Stimulated activated naive CD4-positive, alpha-beta T cell treated with Interleukin-2 at 50 U/mL for 16 hours (primary cell): ENCODE data around the gene NFILZ.

Source experiments
- DNase-seq: peaks from one replicate; lab custom pipeline; 2025; lab: John Stamatoyannopoulos, UW

The NFILZ gene, protein sequence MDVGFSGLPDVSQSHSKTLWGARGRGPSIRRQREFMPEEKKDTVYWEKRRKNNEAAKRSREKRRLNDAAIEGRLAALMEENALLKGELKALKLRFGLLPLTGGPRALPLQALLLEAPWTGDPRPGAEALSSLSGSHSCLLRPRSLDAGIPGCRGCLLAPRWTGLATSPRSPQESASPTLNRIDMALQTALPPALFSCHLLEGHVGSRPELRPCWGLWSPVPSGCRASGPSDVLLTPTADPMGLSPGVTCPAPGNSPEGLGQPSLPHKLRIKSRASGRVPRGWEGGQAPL

DNA sequence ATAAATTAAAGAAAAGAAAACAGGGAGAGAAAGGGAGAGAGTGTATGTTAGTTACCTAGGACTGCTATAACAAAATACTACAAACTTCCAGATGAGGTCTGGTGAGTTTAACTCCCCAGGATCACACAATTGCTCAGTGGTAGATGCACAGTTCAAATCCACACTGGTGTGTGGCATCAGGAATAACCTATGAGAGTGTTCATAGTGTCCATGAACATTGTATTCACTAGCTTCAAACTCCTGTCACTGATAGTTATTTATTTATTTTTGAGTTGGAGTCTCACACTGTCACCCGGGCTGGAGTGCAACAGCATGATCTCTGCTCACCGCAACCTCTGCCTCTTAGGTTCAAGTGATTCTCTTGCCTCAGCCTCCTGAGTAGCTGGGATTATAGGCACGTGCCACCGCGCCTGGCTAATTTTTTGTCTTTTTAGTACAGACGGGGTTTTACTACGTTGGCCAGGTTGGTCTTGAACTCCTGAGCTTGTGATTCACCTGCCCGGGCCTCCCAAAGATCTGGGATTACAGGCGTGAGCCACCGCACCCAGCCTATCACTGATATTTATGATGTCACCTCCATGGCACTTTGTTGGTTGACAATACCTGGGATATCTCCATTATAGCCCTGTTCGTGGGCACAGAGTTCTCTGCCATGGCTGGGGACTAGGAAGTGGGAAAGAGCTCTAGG lies at the start of gene NFILZ:
NFILZ (plus strand) TSS at position 638 of the 688 bp plus-strand sequence. CDS start 46,133 bp downstream, outside the sequence.
- DNase-seq: no peak

DNA sequence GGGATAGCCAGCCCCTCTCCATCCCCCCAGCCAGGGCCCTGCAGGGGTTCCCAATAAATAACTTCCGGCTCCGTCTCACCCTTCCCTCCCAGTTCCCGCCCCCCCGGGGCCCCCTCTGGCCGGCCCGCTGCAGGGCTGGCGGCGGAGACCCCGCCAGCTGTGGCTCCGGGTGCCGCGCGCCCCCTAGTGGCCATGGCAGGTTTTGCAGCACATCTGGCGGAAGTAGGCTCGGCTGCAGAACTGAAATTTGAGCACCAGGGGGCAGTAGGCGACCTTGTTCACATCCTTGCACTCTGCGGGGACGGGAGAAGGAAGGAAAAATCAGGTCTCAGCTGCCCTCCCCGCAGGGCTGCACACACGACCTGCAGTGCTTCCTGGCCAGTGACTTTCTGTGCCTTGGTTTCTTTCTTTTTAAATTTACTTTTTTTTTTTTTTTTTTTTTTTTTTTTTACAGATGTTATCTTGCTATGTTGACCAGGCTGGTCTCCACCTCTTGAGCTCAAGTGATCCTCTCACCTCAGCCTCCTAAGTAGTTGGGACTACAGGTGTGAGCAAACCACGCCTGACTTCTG lies 49.6 kb upstream of the NFILZ start:
- peak; percentile 74 for DNase-seq

DNA sequence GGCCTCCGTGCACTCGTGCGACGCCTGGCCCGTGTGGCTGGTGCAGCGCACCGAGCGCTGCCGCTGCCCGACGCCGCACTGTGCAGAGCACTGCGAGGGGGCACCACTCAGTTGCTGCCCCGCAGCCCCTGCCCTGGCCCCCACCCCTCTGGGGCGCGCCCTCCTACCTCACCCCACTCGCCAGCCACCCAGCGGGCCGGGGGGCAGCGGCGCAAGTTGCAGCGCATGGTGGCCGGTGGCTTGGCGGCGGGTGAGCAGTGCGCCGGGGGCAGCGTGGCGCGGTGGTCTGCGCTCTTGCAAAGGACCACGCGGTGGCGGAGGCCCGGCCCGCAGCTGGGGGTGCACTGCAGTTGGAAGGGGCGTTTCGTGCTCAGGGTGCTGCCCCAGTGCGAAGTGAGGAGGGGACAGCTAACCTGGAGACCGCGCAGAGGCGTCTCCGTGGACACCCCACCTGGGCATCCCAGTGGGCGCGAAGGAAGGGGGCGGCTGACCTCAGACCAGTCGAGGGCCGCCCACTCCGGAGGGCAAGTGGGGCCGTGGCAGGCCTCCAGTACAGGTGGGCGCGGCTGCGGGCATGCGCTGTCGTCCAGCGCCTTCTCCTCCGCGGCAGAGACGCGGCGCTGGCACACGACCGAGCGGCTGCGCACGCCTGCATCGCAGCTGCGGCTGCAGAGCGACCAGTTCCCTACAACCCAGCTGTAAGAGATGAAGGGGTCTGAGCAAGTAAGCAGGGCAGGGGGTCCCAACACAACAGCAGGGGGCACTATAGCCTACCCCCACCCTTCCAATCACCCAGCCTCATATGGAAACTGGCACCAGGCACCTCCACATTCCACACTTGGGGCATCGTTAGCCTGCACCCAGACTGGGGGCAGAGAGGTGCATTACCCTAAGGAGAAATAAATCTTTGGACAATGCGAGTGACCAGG lies 45.2 kb upstream of the NFILZ start:
- DNase-seq: no peak

DNA sequence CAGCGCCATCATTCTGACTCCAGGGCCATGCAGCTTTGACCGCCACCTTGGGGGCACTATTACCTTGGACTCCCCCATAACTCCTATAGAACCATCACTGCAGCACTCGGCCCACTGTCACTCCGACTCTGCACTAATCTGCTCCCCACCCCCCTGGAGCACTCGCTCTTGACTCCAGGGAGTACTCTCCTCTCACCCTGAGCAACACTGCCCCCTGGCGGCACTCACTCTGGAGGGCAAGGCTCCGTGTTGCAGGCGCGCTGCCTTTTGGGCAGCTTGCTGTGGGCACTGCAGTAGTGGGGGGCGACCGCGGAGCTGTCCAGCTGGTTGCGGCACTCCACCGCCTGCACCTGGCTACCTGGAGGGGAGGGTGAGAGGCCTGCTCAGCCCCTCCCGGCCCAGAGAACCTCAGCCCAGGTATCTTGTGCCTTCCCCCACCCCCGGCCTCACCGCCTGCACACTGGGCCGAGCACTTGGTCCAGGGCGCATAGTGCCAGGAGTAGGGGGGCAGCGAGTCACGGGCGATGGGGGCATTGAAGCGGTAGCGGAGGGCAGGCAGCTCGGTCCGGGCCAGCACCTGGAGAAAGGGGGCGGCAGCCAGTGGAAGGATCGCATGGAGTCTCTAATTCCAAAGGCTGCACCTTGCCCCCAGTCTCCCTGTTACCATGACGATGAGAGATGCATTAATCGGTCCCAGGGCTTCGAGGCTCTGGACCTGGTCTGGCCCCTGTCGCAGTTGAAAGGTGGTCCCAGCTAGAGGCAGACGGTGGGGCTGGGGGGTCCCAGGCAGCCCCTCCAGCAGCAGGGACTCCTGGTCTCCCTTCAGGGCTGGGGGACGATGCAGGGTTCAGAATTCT lies 44.3 kb upstream of the NFILZ start:
- DNase-seq: peak; percentile 64

DNA sequence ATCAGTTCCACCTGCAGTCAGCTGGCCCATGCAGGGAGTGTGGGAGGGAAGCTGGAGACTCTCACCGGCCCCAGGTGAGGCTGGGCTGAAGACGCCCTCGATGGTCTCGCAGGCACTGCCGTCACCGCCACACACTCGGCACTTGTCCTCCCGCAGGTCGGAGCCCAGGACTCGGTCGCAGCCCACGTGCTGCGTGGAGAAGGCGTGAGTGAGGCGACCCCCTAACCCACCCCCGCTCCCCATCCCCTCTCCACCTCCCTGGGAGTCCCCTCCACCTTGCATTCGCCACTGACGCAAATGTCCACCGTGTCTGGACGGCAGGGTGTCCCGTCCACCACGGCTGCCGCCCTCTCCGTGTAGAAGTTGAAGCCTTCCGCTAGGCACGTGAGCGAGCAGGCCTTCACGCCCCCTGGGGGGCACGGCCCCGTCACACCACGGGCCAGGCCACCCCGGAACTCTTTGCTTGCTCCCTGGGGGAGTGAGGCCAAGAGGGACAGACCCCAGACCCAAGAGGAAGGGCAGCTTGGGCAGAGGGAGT lies 41.2 kb upstream of the NFILZ start:
- DNase-seq: no peak

DNA sequence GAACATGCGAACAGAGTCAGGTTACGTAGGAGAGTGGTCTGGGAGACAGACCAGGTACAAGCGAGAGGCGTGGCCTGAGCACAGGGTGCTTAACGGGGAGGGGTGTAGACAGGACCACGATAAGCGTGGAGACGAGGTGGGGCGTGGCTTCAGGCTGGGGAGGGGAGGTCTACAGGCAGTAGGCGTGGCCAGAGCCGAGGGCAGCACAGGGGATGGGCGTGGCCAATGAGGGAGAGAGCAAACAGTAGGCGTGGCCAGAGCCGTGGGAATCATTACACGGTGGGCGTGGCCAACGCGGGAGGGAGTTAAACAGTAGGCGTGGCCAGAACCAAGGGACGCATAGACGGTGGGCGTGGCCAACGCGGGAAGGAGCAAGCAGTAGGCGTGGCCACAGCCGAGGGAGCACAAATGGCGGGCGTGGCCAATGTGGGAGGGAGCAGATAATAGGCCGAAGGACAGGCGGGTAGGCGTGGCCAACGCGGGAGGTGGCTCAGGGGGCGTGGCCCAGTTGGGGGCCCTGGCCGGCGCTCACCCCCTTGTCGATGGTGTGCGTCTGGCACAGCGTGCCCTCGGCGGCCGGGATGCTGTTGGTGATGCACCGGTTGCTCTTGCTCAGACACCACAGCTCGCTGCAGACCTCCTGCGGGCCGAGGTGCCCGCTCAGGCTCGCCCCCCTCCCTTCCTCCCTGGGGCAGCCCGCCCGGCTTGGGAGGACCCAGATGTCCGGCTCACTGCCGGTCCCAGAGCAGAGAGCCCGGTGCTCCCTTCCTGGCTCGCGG lies 38.0 kb upstream of the NFILZ start:
- peak; percentile 95 for DNase-seq

DNA sequence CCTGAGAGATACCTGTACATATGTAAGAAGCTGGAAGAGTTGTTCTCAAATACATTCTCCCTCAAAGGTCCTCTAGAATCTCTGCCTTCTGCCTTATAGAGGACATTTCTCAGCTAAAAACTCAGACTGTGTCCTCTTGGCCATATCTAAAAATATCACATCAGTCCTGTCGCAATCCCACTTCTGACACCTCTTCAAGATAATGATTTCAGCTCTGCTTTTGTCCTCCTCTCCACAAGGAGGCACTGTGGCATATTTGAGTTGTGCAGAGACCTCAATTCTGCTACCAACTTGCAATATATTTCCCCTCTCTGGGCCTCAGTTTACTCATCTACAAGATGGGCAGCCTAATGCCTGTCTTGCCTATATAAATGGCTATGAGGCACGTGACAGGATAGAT lies 36.5 kb upstream of the NFILZ start:
- no peak for DNase-seq

DNA sequence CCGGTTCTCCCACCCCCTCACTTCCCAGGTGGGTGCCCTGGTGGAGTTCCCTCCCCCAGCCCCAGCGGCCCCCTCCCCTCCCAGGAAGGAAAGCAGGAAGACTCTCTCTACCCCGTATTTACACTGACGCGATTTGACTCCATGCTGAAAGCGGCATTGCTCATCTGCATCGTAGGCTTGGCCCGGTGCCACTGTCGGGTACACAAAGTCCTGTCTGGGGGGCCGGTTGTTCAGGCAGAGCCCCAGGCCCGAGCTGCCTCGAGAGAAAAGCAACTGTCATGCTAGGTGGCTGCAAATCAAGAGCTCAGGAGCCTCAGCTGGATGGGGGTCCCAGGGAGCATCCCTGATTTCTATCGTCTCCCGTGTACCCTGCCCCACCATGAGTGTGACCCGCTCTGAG lies 34.8 kb upstream of the NFILZ start:
- DNase-seq: no peak

DNA sequence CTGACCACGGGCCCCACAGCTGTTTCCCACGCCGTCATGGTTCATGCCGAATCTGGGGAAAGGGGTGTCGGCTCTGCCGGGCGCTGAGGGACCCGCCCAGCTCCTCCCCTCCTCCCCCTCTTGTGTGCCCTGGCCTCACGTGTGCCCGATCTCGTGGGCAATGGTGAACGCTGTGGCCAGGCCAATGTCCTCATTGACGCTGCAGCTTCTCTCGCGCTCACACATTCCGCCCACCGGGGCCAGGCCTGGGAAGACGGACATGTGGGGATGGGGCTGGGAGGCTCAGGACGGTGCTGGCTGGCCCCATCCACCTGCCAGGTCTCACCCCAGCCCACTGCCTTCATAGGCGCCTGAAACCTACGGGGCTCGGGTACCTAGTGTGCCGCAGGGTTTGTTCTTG lies 34.3 kb upstream of the NFILZ start:
- no peak for DNase-seq

DNA sequence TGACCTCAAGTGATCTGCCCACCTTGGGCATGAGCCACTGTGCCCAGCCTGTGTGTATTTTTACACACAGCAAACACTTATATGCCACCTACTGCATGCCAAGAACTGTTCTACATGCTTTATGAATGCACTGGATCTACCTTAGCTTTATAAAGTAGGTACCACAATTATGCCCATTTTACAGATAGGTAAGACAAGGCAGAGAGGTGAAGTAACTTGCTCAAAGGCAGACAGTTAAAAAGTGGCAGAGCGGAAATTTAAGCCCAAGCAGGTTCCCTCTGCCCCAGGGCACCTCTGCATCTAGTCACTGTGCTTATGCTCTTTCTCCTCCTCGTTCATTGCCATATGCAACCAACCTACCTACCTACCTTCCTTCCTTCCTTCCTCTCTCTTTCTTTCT lies 30.4 kb upstream of the NFILZ start:
- DNase-seq: no peak

DNA sequence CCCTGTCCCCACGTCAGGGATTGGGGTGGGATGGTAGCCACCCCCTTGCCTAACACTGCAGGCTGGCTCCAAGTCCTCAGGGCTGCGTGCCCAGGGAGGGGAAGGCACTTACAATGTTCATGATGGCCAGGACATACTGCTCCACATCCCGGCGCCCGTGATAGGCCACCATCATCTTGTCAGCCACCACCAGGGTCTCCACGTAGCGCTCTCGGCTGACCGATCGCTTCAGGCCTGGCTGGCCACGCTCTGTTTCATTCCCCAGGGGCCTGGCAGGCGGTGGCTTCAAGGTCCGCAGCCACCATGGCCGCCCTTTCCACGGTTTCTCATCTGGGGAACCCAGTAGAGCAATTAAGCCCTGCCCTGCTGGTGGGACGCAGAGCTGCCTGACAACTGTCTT lies 29.6 kb upstream of the NFILZ start:
- DNase-seq: no peak

DNA sequence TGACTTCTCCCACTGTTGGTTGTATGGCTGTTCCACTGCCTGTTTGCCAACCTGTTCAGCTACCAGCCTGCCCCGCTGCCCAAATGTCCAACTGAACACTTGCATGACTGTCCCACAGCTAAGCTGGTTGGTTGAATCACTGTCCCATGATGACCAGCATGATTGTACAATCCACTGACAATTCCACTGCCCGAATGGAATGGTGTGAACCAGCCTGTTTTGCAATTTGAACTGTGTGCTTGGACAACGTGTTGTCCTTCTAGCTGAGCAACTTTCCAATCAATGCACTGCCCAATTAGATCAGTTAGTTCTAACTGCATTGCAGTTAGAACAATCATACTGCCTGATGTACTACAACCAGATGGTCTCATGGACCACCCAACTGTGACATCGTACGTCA lies 28.6 kb upstream of the NFILZ start:
- DNase-seq: no peak

DNA sequence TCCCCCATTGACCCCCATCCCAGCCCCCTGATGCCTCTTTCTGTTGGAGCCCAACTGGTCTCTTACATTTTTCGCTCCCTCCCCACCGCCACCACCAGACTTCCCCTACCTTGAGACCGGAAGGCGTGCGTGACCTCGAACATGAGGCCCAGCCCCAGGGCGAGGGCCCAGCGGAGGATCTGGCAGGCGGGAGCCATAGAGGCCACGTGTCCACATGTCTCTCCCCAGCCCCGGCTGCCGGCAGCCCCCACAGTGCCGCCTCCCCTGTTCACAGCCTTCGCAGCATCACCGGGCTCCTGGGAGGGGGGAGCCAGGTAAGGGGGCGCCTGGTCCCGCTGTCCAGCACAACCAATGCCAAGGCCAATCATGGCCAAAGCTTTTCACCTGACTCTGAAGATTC lies 24.9 kb upstream of the NFILZ start:
- DNase-seq: no peak

DNA sequence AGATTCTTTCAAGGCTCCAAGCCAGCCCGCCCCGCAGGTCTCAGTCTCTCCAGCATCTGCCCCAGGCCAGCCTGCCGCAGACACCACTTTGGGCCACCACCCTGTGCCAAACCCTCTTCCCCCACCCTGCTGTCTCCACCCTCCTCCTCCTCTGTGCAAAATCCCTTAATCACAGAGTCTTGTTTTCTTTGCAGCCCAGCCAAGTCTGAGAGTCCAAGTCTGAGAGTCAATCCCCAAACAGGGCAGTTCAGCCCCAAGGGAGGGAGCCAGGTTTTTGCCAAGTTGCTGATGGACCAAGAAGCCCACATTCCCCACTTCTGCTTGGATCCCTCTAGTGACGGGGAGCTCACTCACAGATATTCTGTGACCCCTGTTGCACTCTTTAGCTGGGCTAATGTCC lies 23.0 kb upstream of the NFILZ start:
- no peak for DNase-seq

DNA sequence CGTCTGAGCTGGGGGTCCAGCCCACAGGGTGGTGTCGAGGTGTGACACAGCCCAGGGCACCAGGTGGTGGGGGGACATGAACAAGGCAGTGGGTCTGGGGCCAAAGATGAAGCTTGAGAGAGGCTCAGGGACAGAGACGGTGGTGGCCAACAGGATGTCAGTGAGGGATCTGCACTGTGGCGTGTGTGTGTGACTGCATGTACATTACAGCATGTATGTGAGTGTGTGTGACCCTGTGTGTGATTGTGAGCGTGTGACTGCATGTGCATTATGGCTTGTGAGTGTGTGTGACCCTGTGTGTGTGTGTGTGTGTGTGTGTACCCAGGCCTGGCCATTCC lies 21.5 kb upstream of the NFILZ start:
- no peak for DNase-seq

DNA sequence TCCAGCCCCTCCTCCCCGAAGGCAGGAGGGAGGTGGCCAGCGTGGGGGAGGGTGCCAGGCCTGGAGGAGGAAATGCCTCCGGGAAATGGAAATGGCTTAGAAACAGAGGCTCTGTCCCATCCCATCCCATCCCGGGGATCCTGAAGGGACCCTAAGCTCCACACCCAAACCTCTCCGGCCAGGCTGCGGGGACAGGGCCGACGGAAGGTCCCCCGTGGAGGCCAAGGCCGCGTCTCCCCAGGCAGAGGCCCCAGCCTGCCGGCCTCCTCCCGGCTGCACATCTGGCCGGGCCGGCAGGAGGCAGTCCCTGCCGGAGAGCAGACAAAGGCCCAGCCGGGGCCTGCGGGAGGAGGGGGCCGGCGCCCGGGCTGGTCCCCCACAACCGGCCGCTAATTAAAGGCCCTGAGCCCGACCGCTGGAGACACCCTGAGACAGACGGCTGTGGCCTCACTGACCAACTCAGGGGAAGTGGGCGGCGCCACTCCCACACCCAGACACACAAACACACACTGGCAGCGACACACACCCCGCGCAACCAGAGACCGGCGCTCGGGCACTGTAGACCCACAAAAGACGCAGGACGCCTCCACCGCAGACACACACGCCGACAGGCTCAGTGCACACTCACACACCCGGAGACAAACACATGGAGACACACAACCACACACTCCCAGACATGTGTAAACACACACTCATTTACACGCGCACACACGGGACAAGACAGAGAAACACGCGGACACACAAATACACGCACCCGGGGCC lies 21.0 kb upstream of the NFILZ start:
- DNase-seq: no peak

DNA sequence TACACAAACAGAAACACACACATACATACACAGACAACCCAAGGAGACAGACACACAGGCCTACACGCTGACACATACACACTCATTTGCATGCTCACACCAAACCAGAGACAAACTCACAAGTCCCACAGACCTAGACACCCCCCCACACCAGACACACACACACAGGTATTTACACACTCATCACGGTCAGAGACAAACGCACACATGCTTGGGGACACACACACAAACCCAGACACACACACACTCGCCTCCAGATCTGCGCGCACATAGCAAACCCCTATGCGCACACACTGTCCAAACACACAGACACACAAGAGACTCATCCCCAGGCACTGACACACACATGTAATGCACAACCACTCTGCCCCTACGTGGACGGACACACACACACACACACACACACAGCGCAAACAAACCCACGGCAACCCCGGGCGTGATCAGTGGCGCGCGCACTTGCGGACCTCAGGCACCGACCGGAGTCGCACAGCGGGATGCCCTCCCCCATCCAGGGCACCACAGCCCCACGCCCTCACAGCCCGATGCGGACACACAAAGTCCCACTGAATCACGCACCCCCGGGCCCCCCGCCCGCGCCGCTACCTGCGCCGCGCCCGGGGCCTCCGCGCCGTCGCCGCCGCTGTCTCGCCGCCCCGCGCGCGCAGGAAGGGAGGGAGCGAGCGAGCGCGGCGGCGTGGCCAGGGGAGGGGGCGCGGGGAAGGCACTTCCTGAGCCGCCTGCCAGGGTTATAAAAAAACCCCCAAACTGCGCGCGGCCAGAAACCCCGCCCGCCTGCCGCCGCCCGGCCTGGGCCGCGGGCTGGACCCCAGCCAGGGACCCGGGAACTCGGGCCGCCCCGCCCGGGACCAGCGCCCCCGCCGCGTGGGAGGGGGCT lies 20.1 kb upstream of the NFILZ start, which contains the start of gene ADAMTS10:
ADAMTS10 (minus strand) TSS at position 675 of the 895 bp plus-strand sequence. CDS start 5,005 bp downstream, outside the sequence.
- DNase-seq: peak; percentile 27

DNA sequence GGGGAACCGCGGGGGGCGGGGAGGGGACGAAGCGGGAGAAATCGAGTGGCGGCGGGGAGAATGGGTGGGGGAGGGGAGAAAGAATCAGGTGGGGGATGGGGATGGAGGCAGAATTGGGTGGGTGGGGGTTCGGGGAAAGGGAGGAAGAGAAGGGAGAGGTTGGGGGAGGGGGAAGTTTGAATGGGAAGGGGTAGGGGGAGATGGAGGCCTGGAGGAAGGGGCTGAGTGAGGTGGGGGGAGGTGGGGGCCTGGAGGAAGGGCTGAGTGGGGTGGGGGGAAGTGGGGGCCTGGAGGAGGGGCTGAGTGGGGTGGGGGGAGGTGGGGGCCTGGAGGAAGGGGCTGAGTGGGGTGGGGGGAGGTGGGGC lies 19.5 kb upstream of the NFILZ start:
- DNase-seq: no peak
